Dendritic cell treated with granulocyte-macrophage colony-stimulating factor and Interleukin-4, amounts not matched to agents 40 ng/mL and 50 ng/mL, for 4 days (primary cell): ENCODE results near the gene AGXT2.
"Not testable (repeated sequence)": the region's sequence is repeated elsewhere in the genome, so short reads cannot be mapped to it uniquely, and the experiment has no call there.

Source experiments
- H3K27ac Mint-ChIP-seq: one replicate; pipeline ENCODE4 v1.8.0; 2022; ENCODE audit warnings: mild to moderate bottlenecking, mixed read lengths
- H3K27me3 Mint-ChIP-seq: one replicate; pipeline ENCODE4 v1.8.0; 2022; ENCODE audit warnings: mild to moderate bottlenecking, mixed read lengths
- H3K36me3 Mint-ChIP-seq: one replicate; pipeline ENCODE4 v1.8.0; 2022; ENCODE audit warnings: low read depth, mixed read lengths
- H3K4me1 Mint-ChIP-seq: one replicate; pipeline ENCODE4 v1.8.0; 2022; ENCODE audit warnings: low read depth, mixed read lengths
- H3K4me3 Mint-ChIP-seq: one replicate; pipeline ENCODE4 v1.8.0; 2022; ENCODE audit warnings: mild to moderate bottlenecking, moderate library complexity, mixed read lengths
- H3K9me3 Mint-ChIP-seq: one replicate; pipeline ENCODE4 v1.8.0; 2022; ENCODE audit warnings: mixed read lengths
- intact Hi-C: fragments of 100-400 bp; cut with micrococcal nuclease; formaldehyde crosslinking; loops from one replicate; pipeline ENCODE4 v1.15.0; 2022

The AGXT2 gene

GRCh38 chr5:35041261-35041660, 6.5 kb downstream of the AGXT2 start:
- H3K27ac Mint-ChIP-seq: no peak overlapping the region
- H3K27me3 Mint-ChIP-seq: peaks cover 20% of the 10 kb centered on the region
- no peaks in the 10 kb centered on the region for H3K9me3 Mint-ChIP-seq
- H3K4me1 Mint-ChIP-seq: no peaks in the 10 kb centered on the region
- H3K36me3 Mint-ChIP-seq: no peaks in the 10 kb centered on the region
- intact Hi-C loops: no loop called here
- H3K4me3 Mint-ChIP-seq: no peak overlapping the region

DNA sequence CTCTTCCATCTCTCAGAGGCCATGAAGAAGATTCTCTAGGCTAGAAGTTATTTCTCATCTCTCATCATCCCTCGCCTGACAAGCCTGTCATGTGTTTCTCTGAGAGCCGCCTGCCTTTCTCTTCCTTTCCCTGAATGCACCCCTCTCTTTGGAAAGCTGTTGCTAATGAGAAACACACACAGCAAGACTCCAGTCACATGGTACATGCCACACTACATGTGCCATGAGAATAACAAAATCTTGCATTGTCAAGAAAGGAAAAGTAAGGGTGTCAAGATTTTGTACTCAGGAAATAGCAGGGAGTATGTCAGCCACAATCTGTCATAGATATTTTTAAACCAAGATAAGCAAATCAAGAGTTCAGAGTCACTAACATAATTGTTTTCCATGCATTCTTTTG, 8.9 kb downstream of the AGXT2 start:
- H3K27ac Mint-ChIP-seq: no peak overlapping the region
- no peaks in the 10 kb centered on the region for H3K4me1 Mint-ChIP-seq
- no peak overlapping the region for H3K4me3 Mint-ChIP-seq
- intact Hi-C loops: no loop called here
- H3K27me3 Mint-ChIP-seq: peaks cover 22% of the 10 kb centered on the region
- no peaks in the 10 kb centered on the region for H3K9me3 Mint-ChIP-seq
- no peaks in the 10 kb centered on the region for H3K36me3 Mint-ChIP-seq

- intact Hi-C loops: no loop called here
- Mint-ChIP-seq H3K27ac (no peak overlapping the region), H3K4me3 (no peak overlapping the region), H3K36me3 (no peaks in the 10 kb centered on the region), H3K9me3 (no peaks in the 10 kb centered on the region), H3K27me3 (peaks cover 26% of the 10 kb centered on the region), H3K4me1 (no peaks in the 10 kb centered on the region)
Measured at GRCh38 chr5:35036536-35036935, 11.2 kb downstream of the AGXT2 start.

GRCh38 chr5:35035929-35036328, 11.8 kb downstream of the AGXT2 start:
- H3K9me3 Mint-ChIP-seq, intact Hi-C loops, H3K27ac Mint-ChIP-seq, H3K4me1 Mint-ChIP-seq, H3K36me3 Mint-ChIP-seq, H3K4me3 Mint-ChIP-seq: not testable (repeated sequence)
- H3K27me3 Mint-ChIP-seq: peaks cover 28% of the 10 kb centered on the region

GRCh38 chr5:35035271-35035670, 12.5 kb downstream of the AGXT2 start:
- Mint-ChIP-seq H3K27me3 (peaks cover 28% of the 10 kb centered on the region), H3K4me3 (no peak overlapping the region)
- intact Hi-C loops: no loop called here

GRCh38 chr5:35032356-35032755, 15.4 kb downstream of the AGXT2 start:
- no peak overlapping the region for H3K4me3 Mint-ChIP-seq
- peaks cover 22% of the 10 kb centered on the region for H3K27me3 Mint-ChIP-seq
- no peak overlapping the region for H3K27ac Mint-ChIP-seq
- no peaks in the 10 kb centered on the region for H3K9me3 Mint-ChIP-seq
- no peaks in the 10 kb centered on the region for H3K36me3 Mint-ChIP-seq
- intact Hi-C loops: no loop called here
- H3K4me1 Mint-ChIP-seq: no peaks in the 10 kb centered on the region

More at GRCh38 chr5:35035271-35035670, 12.5 kb downstream of the AGXT2 start:
- H3K4me1 Mint-ChIP-seq: no peaks in the 10 kb centered on the region
- H3K9me3 Mint-ChIP-seq: no peaks in the 10 kb centered on the region
- no peak overlapping the region for H3K27ac Mint-ChIP-seq
- H3K36me3 Mint-ChIP-seq: no peaks in the 10 kb centered on the region

DNA sequence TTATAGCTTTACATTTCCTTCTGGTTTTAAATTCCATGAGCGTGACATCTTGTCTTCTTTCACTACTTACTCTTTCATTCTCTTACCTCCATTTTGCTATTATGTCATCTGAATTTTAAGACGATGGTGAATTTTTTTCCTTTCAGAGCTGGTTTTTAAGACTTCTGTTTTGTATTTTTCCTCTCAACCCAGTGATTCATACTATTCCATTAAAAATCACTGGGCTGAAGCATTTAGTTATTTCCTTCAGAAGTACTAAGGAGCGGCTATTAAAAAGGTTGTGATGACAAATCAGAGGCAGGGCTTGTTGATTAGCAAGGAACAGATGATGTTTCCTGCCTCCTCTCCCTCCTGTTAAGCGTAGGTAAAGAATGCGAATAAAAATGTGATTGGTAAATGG, 16.5 kb downstream of the AGXT2 start:
- no peaks in the 10 kb centered on the region for H3K36me3 Mint-ChIP-seq
- H3K27me3 Mint-ChIP-seq: peaks cover 20% of the 10 kb centered on the region
- intact Hi-C loops: no loop called here
- no peaks in the 10 kb centered on the region for H3K9me3 Mint-ChIP-seq
- H3K4me1 Mint-ChIP-seq: no peaks in the 10 kb centered on the region
- H3K4me3 Mint-ChIP-seq: no peak overlapping the region
- no peak overlapping the region for H3K27ac Mint-ChIP-seq

- H3K27me3 Mint-ChIP-seq: peaks cover 21% of the 10 kb centered on the region
- no peaks in the 10 kb centered on the region for H3K9me3 Mint-ChIP-seq
- no peak overlapping the region for H3K27ac Mint-ChIP-seq
- no peaks in the 10 kb centered on the region for H3K4me1 Mint-ChIP-seq
- no peaks in the 10 kb centered on the region for H3K36me3 Mint-ChIP-seq
- no peak overlapping the region for H3K4me3 Mint-ChIP-seq
- intact Hi-C loops: no loop called here
Measured at GRCh38 chr5:35030426-35031100, 17.2 kb downstream of the AGXT2 start.

DNA sequence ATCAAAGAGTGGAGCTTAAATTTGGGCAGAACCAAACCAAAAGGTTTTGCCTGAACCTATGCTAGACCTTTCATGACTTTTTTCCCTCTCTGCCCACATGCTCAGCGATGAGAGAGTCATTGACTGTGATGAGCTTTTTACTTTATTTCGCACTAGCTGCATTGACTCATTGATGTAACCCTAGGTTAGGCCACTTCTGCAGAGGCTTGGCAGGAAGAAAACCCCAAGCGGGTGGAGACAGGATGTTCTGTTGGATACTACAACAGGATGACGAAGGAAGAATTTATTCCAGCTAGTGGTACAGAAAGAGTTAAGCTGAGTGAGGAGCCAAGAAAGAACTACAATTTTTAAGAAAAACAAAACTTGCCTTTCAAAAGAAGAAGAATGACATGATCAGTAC, 18.4 kb downstream of the AGXT2 start:
- H3K4me1 Mint-ChIP-seq: no peaks in the 10 kb centered on the region
- no peak overlapping the region for H3K4me3 Mint-ChIP-seq
- peaks cover 23% of the 10 kb centered on the region for H3K27me3 Mint-ChIP-seq
- intact Hi-C loops: no loop called here
- H3K36me3 Mint-ChIP-seq: no peaks in the 10 kb centered on the region
- H3K27ac Mint-ChIP-seq: no peak overlapping the region
- no peaks in the 10 kb centered on the region for H3K9me3 Mint-ChIP-seq

GRCh38 chr5:35026941-35027340, 20.8 kb downstream of the AGXT2 start:
- intact Hi-C loops: no loop called here

GRCh38 chr5:35026280-35026840, 21.4 kb downstream of the AGXT2 start:
- H3K9me3 Mint-ChIP-seq: no peaks in the 10 kb centered on the region
- peaks cover 16% of the 10 kb centered on the region for H3K27me3 Mint-ChIP-seq
- no peak overlapping the region for H3K4me3 Mint-ChIP-seq
- intact Hi-C loops: no loop called here
- no peaks in the 10 kb centered on the region for H3K4me1 Mint-ChIP-seq
- no peaks in the 10 kb centered on the region for H3K36me3 Mint-ChIP-seq
- no peak overlapping the region for H3K27ac Mint-ChIP-seq

More at GRCh38 chr5:35026941-35027340, 20.8 kb downstream of the AGXT2 start:
- H3K36me3 Mint-ChIP-seq: no peaks in the 10 kb centered on the region
- peaks cover 18% of the 10 kb centered on the region for H3K27me3 Mint-ChIP-seq
- no peaks in the 10 kb centered on the region for H3K9me3 Mint-ChIP-seq
- no peak overlapping the region for H3K27ac Mint-ChIP-seq
- no peaks in the 10 kb centered on the region for H3K4me1 Mint-ChIP-seq
- H3K4me3 Mint-ChIP-seq: no peak overlapping the region

DNA sequence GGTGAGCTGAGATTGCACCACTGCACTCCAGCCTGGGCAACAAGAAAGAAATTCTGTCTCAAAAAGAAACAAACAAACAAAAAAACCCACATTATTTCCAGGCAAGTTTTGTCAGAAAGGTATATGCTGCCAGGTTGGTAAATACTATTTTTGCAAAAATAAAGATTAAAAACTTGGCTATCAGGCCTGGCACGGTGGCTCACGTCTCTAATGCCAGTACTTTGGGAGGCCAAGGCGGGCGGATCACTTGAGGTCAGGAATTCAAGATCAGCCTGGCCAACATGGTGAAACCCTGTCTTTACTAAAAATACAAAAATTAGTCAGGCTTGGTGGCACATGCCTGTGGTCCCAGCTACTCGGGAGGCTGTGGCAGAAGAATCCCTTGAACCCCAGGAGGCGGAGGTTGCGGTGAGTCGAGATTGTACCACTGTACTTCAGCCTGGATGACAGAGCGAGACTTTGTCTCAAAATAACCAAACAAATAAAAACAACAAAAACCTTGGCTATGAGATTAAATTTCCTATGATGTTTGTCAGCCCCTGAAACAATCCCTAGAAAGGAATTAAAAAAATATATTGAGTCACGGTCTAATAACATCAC, 22.7 kb downstream of the AGXT2 start:
- Mint-ChIP-seq H3K27me3 (peaks cover 13% of the 10 kb centered on the region), H3K4me3 (no peak overlapping the region), H3K36me3 (no peaks in the 10 kb centered on the region), H3K4me1 (no peaks in the 10 kb centered on the region), H3K9me3 (no peaks in the 10 kb centered on the region), H3K27ac (no peak overlapping the region)
- intact Hi-C loops: no loop called here

DNA sequence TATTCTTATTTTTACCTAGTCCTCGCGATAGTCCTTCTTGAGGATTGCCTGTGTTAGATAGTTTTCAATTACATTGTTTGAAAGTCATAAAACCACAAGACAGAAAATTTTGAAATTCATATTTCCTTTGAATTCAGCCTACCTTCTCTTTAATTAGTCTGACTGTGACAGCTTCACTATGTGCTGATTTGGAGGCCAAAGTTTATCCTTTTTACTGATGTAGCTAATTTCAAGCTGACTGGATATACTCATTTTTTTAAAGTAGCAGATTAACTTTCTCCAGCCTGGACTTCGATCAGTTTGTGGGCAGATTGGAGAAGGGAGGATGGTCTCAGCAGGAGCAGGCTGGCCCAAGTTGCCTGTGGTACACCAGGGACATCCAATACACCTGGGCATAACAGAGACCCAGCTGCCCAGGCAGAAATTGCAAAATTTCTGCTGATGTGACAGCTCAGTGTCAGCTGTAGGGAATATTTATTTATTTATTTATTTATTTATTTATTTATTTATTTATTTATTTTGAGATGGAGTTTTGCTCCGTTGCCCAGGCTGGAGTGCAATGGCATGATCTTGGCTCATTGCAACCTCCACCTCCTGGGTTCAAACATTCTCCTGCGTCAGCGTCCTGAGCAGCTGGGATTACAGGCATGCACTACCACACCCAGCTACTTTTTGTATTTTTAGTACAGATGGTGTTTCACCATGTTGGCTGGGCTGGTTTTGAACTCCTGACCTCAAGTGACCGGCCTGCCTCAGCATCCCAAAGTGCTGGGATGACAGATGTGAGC, 24.2 kb downstream of the AGXT2 start:
- H3K9me3 Mint-ChIP-seq: no peaks in the 10 kb centered on the region
- no peak overlapping the region for H3K4me3 Mint-ChIP-seq
- H3K27me3 Mint-ChIP-seq: peaks cover 11% of the 10 kb centered on the region
- no peaks in the 10 kb centered on the region for H3K4me1 Mint-ChIP-seq
- no peaks in the 10 kb centered on the region for H3K36me3 Mint-ChIP-seq
- intact Hi-C loops: no loop called here
- no peak overlapping the region for H3K27ac Mint-ChIP-seq
